B cell (primary cell): ENCODE results near the gene VNN1. TPM values are rescaled to one million over a fixed set of nuclear protein-coding genes. Genes with fewer than 3 reads are reported as not detected.

Experiments
- ATAC-seq: fragments of 200-7000 bp; cut with Tn5 transposase; one replicate; pipeline ENCODE4 v1.10.0; 2021; ENCODE audit warnings: low read depth, mild to moderate bottlenecking, moderate number of reproducible peaks, moderate library complexity
- CTCF ChIA-PET: fragments of 350-600 bp; sonication (Branson Sonifier 250); formaldehyde crosslinking; loops from one replicate; lab custom pipeline; 2021; ENCODE audit warnings: antibody characterized with exemption, inconsistent platforms; lab: Charles Lee
- POLR2A ChIA-PET: fragments of 350-600 bp; sonication (Branson Sonifier 250); formaldehyde crosslinking; loops from one replicate; lab custom pipeline; 2021; ENCODE audit warnings: antibody characterized with exemption; lab: Charles Lee
- DNase-seq: peaks from one replicate; pipeline ENCODE4 v3.0.0; 2013
- H2AFZ ChIP-seq: 2 replicates; pipeline ENCODE4 v1.6.1; 2012; ENCODE audit warnings: mild to moderate bottlenecking, low read depth, low read length; ENCODE audit not compliant: insufficient read depth, poor library complexity, severe bottlenecking
- H3K27ac ChIP-seq, 2 donors: 1 replicate in 1 of 2; 2 replicates in 1 of 2; pipeline ENCODE4 v1.5.1; 2012 to 2013; ENCODE audit warnings: low read length in 2 of 2, mild to moderate bottlenecking in 2 of 2, moderate library complexity in 1 of 2
- H3K27me3 ChIP-seq, 4 experiments: fragments of 200-600 bp in 1 of 4; sonication (generic) in 1 of 4; replicated peaks in 1 of 4; 1 replicate in 2 of 4; 2 replicates in 2 of 4; pipeline versions ENCODE4 v1.6.1 to v1.7.0; 2013 to 2016; ENCODE audit warnings: low read length in 3 of 4, mild to moderate bottlenecking in 2 of 4, mixed read lengths in 1 of 4, moderate library complexity in 1 of 4; ENCODE audit not compliant: insufficient read depth in 4 of 4, control insufficient read depth in 3 of 4; ENCODE audit errors: control extremely low read depth in 1 of 4
- H3K36me3 ChIP-seq, 2 experiments: replicated peaks in 1 of 2; 1 replicate in 1 of 2; 2 replicates in 1 of 2; pipeline versions ENCODE4 v1.6.1 to v1.7.1; 2013; ENCODE audit warnings: low read length in 1 of 2; ENCODE audit not compliant: insufficient read depth in 2 of 2, control insufficient read depth in 1 of 2; ENCODE audit errors: control extremely low read depth in 1 of 2, extremely low read depth in 1 of 2
- H3K4me1 ChIP-seq, 2 donors: fragments of 200-600 bp in 1 of 2; sonication (generic) in 1 of 2; 1 replicate in 1 of 2; 2 replicates in 1 of 2; pipeline versions ENCODE4 v1.5.1 to v1.6.1; 2013 to 2017; ENCODE audit warnings: low read length in 2 of 2; ENCODE audit not compliant: control insufficient read depth in 2 of 2, insufficient read depth in 2 of 2
- H3K4me2 ChIP-seq: replicated peaks from 2 replicates; pipeline ENCODE3; 2012; ENCODE audit warnings: mild to moderate bottlenecking, low read depth, low read length; ENCODE audit not compliant: poor library complexity, severe bottlenecking
- H3K4me3 ChIP-seq, 5 experiments: fragments of 200-600 bp in 1 of 5; sonication (generic) in 1 of 5; 1 replicate in 3 of 5; 2 replicates in 2 of 5; pipeline versions ENCODE4 v1.5.1 to v1.7.0; 2011 to 2016; ENCODE audit warnings: low read length in 4 of 5, mild to moderate bottlenecking in 4 of 5, low read depth in 2 of 5, control low read depth in 1 of 5, moderate library complexity in 1 of 5; ENCODE audit not compliant: insufficient read depth in 1 of 5; ENCODE audit errors: control extremely low read depth in 1 of 5, extremely low read depth in 1 of 5
- H3K79me2 ChIP-seq: fragments of 200-600 bp; sonication (generic); one replicate; pipeline ENCODE4 v1.6.0; 2016; ENCODE audit warnings: low read length; ENCODE audit not compliant: control insufficient read depth, insufficient read depth
- H3K9ac ChIP-seq: fragments of 200-600 bp; sonication (generic); 2 replicates; pipeline ENCODE4 v1.6.1; 2017; ENCODE audit warnings: mild to moderate bottlenecking, low read length, moderate library complexity
- H3K9me3 ChIP-seq, 3 donors: one replicate each; pipeline versions ENCODE4 v1.6.1 to v1.7.1; 2013; ENCODE audit warnings: low read length in 2 of 3; ENCODE audit not compliant: control insufficient read depth in 2 of 3, insufficient read depth in 1 of 3; ENCODE audit errors: control extremely low read depth in 1 of 3
- H4K20me1 ChIP-seq: 2 replicates; pipeline ENCODE4 v1.6.0; 2012; ENCODE audit warnings: mild to moderate bottlenecking, low read length; ENCODE audit not compliant: insufficient read depth, control insufficient read depth, poor library complexity, severe bottlenecking
- H3K27ac Mint-ChIP-seq: one replicate; pipeline ENCODE4 v1.8.0; 2021; ENCODE audit warnings: mixed read lengths
- H3K27me3 Mint-ChIP-seq: one replicate; pipeline ENCODE4 v1.8.0; 2021; ENCODE audit warnings: mixed read lengths
- H3K4me1 Mint-ChIP-seq: one replicate; pipeline ENCODE4 v1.8.0; 2021; ENCODE audit warnings: mixed read lengths
- H3K4me3 Mint-ChIP-seq: one replicate; pipeline ENCODE4 v1.8.0; 2021; ENCODE audit warnings: mixed read lengths
- H3K9me3 Mint-ChIP-seq: one replicate; pipeline ENCODE4 v1.8.0; 2022; ENCODE audit warnings: mixed read lengths; ENCODE audit not compliant: insufficient read depth
- EZH2 ChIP-seq: IDR thresholded peaks from 2 replicates; pipeline ENCODE4 v1.6.1; 2012; ENCODE audit warnings: borderline replicate concordance, low read depth, mild to moderate bottlenecking, moderate library complexity, low read length; ENCODE audit not compliant: insufficient read depth, poor library complexity, severe bottlenecking
- WGBS: methylation state at CpG from one replicate; pipeline ENCODE4 v1.1.5; 2013; ENCODE audit warnings: missing lambda C conversion rate; ENCODE audit not compliant: insufficient coverage; 5-methylcytosine and 5-hydroxymethylcytosine counted together
- intact Hi-C: fragments of 100-400 bp; cut with micrococcal nuclease; formaldehyde crosslinking; loops from one replicate; pipeline ENCODE4 v1.10.0; 2022
- polyA plus RNA-seq: library from polyadenylated mRNA; depleted of rRNA; stranded (reverse); fragments of >200 nt; gene quantifications from 2 replicates; pipeline ENCODE4 v1.2.3, GENCODE V29; 2012
- total RNA-seq, 2 donors: library from RNA; stranded (reverse); fragments of 120-200 nt in 1 of 2; gene quantifications; 1 replicate in 1 of 2; 2 replicates in 1 of 2; pipeline versions ENCODE4 v1.2.3 to v1.2.4, GENCODE V29; 2013 to 2022
- TF ChIP-seq, protein P1 (sequence below): fragments of 200-600 bp; IDR thresholded peaks from one replicate; pipeline ENCODE4 v1.8.0; 2022; ENCODE audit warnings: antibody characterized with exemption, mild to moderate bottlenecking

Gene VNN1
- total and polyA plus RNA-seq, 2 donors (not counting 1 experiment from before 2014, with no cell fraction given): 0.04 TPM; not detected in 1

DNA sequence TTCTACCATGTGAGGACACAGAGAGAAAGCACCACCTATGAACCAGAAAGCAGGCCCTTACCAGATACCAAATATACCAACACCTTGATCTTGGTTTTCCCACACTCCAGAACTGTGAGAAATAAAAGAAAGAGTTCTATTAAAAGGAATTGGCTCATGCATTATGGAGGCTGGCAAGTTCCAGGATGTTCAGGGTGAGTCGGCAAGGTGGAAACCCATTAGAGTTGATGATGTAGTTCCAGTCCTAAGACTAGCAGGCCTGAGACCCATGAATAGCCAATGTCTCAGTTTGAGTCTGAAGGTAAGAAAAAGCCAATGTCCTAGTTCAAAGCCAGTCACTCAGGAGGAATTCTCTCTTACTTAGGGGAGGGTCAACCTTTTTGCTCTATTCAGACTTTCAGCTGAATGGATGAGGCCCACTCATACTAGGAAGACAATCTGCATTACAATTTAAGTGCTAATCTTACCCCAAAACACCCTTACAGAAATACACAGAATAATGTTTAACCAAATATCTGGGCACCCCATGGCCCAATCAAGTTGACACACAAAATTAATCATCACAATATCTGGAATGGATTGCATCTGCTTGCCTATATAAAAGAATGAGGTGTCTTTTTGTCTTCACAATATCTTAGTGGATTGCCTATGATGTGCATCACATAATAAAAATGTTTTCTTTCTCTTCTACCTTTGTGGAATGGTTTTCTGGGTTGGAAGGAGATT, 49.4 kb downstream of the VNN1 start:
- no peak overlapping the region for H3K4me3 Mint-ChIP-seq
- no peaks in the 10 kb centered on the region for H3K27me3 Mint-ChIP-seq

DNA sequence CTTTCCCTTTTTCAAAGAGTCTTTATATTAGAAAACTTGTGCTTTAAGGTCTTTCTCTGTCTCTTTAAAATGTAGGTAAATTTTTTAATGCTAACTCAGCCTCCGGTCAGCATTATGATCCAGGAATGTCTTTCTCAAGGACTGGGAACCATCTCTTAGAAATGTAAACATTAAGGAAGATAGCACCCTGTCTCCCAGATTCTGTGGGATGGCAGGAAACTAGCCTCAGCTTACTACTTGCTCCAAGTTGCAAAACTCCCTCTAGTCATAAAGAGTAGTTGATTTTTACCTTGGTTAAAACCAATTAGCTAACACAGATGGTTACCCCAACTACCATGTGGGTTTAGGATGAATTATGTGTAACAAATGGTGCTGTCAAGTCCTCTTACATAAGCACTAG, 50.2 kb downstream of the VNN1 start:
- H3K27me3 Mint-ChIP-seq: no peaks in the 10 kb centered on the region
- H3K9me3 Mint-ChIP-seq: no peaks in the 10 kb centered on the region
- H3K9me3 ChIP-seq: no peaks in the 10 kb centered on the region
- no peak overlapping the region for H3K4me3 ChIP-seq
- no peak overlapping the region for H3K27ac ChIP-seq
- H3K4me3 Mint-ChIP-seq: no peak overlapping the region
- ATAC-seq (no peak), DNase-seq (no peak)
- TF ChIP-seq, protein P1, sequence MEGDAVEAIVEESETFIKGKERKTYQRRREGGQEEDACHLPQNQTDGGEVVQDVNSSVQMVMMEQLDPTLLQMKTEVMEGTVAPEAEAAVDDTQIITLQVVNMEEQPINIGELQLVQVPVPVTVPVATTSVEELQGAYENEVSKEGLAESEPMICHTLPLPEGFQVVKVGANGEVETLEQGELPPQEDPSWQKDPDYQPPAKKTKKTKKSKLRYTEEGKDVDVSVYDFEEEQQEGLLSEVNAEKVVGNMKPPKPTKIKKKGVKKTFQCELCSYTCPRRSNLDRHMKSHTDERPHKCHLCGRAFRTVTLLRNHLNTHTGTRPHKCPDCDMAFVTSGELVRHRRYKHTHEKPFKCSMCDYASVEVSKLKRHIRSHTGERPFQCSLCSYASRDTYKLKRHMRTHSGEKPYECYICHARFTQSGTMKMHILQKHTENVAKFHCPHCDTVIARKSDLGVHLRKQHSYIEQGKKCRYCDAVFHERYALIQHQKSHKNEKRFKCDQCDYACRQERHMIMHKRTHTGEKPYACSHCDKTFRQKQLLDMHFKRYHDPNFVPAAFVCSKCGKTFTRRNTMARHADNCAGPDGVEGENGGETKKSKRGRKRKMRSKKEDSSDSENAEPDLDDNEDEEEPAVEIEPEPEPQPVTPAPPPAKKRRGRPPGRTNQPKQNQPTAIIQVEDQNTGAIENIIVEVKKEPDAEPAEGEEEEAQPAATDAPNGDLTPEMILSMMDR: no peak
- no peak for TF ChIP-seq EZH2
- no peak overlapping the region for H3K9ac ChIP-seq
- no peak overlapping the region for H2AFZ ChIP-seq
- CTCF ChIA-PET: no interaction called here
- H3K36me3 ChIP-seq: no peaks in the 10 kb centered on the region
- intact Hi-C loops: loop anchor here (10.0 kb wide), 1 partner anchor 1251 kb away; no protein-coding TSS in a partner anchor
- 91% methylated on average over 1 of the region's 1 CpG for WGBS
- H3K4me1 Mint-ChIP-seq: no peaks in the 10 kb centered on the region
- H3K4me2 ChIP-seq: no peak overlapping the region
- no peaks in the 10 kb centered on the region for H3K4me1 ChIP-seq
- no peaks in the 10 kb centered on the region for H3K27me3 ChIP-seq
- H4K20me1 ChIP-seq: no peaks in the 10 kb centered on the region
- POLR2A ChIA-PET: no interaction called here
- H3K79me2 ChIP-seq: no peaks in the 10 kb centered on the region
- H3K27ac Mint-ChIP-seq: no peak overlapping the region

More for the DNA sequence above, 49.4 kb downstream of the VNN1 start:
- H3K4me3 ChIP-seq: no peak overlapping the region
- DNase-seq (no peak), ATAC-seq (no peak)
- ChIA-PET POLR2A (no interaction called here), CTCF (no interaction called here)
- Mint-ChIP-seq H3K4me1 (no peaks in the 10 kb centered on the region), H3K27ac (no peak overlapping the region), H3K9me3 (no peaks in the 10 kb centered on the region)
- no peaks in the 10 kb centered on the region for H3K9me3 ChIP-seq
- 100% methylated on average over 1 of the region's 1 CpG for WGBS
- no peak overlapping the region for H3K4me2 ChIP-seq
- H3K36me3 ChIP-seq: no peaks in the 10 kb centered on the region
- H3K9ac ChIP-seq: no peak overlapping the region
- no peak overlapping the region for H2AFZ ChIP-seq
- H3K4me1 ChIP-seq: no peaks in the 10 kb centered on the region
- no peaks in the 10 kb centered on the region for H4K20me1 ChIP-seq
- no peak for TF ChIP-seq EZH2
- TF ChIP-seq, protein P1: no peak
- intact Hi-C loops: loop anchor here (5.0 to 10.0 kb wide), 3 partner anchors 148 to 1250 kb away; partner anchors contain the start of gene RPS12
- H3K79me2 ChIP-seq: no peaks in the 10 kb centered on the region
- no peak overlapping the region for H3K27ac ChIP-seq
- H3K27me3 ChIP-seq: no peaks in the 10 kb centered on the region
